GM23338 (cell line): ENCODE results near the gene ST6GALNAC3.

Source experiments
- CTCF ChIP-seq, 2 experiments: fragments of 200-600 bp in 1 of 2; sonication (generic) in 1 of 2; conservative IDR thresholded peaks; 2 replicates each; pipeline versions ENCODE4 v1.5.1 to v1.6.1; 2016 to 2017; ENCODE audit warnings: antibody characterized with exemption in 2 of 2, low read depth in 2 of 2, mild to moderate bottlenecking in 2 of 2, moderate library complexity in 1 of 2
- ETS1 ChIP-seq: IDR thresholded peaks from 2 replicates; pipeline ENCODE4 v1.6.1; 2016; ENCODE audit warnings: antibody characterized with exemption
- EZH2 ChIP-seq: fragments of 200-600 bp; sonication (generic); IDR thresholded peaks from one replicate; pipeline ENCODE4 v1.8.0; 2017; ENCODE audit warnings: antibody characterized with exemption, mild to moderate bottlenecking, low read depth; ENCODE audit not compliant: unreplicated experiment
- EZH2phosphoT487 ChIP-seq: fragments of 200-600 bp; sonication (generic); IDR thresholded peaks from one replicate; pipeline ENCODE4 v1.8.1; 2018; ENCODE audit warnings: antibody characterized with exemption; ENCODE audit not compliant: unreplicated experiment
- POLR2AphosphoS5 ChIP-seq: IDR thresholded peaks from 2 replicates; pipeline ENCODE4 v1.6.1; 2016; ENCODE audit warnings: antibody characterized with exemption, low read depth
- REST ChIP-seq: IDR thresholded peaks from one replicate; pipeline ENCODE4 v1.6.1; 2018; ENCODE audit warnings: antibody characterized with exemption; ENCODE audit not compliant: unreplicated experiment
- ZNF331 ChIP-seq: fragments of 250-450 bp; sonication (Bioruptor Pico); IDR thresholded peaks from 2 replicates; pipeline ENCODE4 v1.5.0; 2020; ENCODE audit warnings: low read depth, mild to moderate bottlenecking, moderate library complexity

- TF ChIP-seq CTCF (conservative IDR thresholded peaks at IDR 0.05; ENCODE audit: low read depth in 2 of 2) (no peak), POLR2AphosphoS5 (no peak), EZH2phosphoT487 (no peak), EZH2 (no peak), REST (no peak), ZNF331 (CRISPR knock-in tag) (no peak), ETS1 (no peak)
Observed at GRCh38 chr1:76548513-76549100, 474.1 kb downstream of the ST6GALNAC3 start.
